Smooth muscle cell (in vitro differentiated cells): Measurements from ENCODE around the gene COMTD1. TPM values are rescaled to one million over a fixed set of nuclear protein-coding genes. Genes with fewer than 3 reads are reported as not detected.

Experiments used
- DNase-seq: peaks from one replicate; lab custom pipeline; 2025; ENCODE audit not compliant: unreplicated experiment; lab: John Stamatoyannopoulos, UW
- H2AFZ ChIP-seq: fragments of 200-600 bp; sonication (generic); 2 replicates; pipeline ENCODE4 v1.6.0; 2016; ENCODE audit warnings: antibody characterized with exemption, low read depth, mild to moderate bottlenecking
- H3F3A ChIP-seq: fragments of 200-600 bp; sonication (generic); 2 replicates; pipeline ENCODE4 v1.6.0; 2017; ENCODE audit warnings: antibody characterized with exemption, low read depth
- H3K27ac ChIP-seq: fragments of 200-600 bp; sonication (generic); 2 replicates; pipeline ENCODE4 v1.5.1; 2016; ENCODE audit warnings: low read depth, mild to moderate bottlenecking
- H3K27me3 ChIP-seq: fragments of 200-600 bp; sonication (generic); 2 replicates; pipeline ENCODE4 v1.6.1; 2016; ENCODE audit warnings: low read depth, mild to moderate bottlenecking
- H3K36me3 ChIP-seq: fragments of 200-600 bp; sonication (generic); 2 replicates; pipeline ENCODE4 v1.5.1; 2016; ENCODE audit warnings: low read depth
- H3K4me1 ChIP-seq: fragments of 200-600 bp; sonication (generic); 2 replicates; pipeline ENCODE4 v1.5.1; 2016; ENCODE audit warnings: low read depth
- H3K4me2 ChIP-seq: fragments of 200-600 bp; sonication (generic); 2 replicates; pipeline ENCODE4 v1.6.0; 2016; ENCODE audit warnings: mild to moderate bottlenecking
- H3K4me3 ChIP-seq: fragments of 200-600 bp; sonication (generic); 2 replicates; pipeline ENCODE4 v1.5.1; 2016; ENCODE audit warnings: mild to moderate bottlenecking
- H3K79me2 ChIP-seq: fragments of 200-600 bp; sonication (generic); 2 replicates; pipeline ENCODE4 v1.6.0; 2016; ENCODE audit warnings: low read depth, mild to moderate bottlenecking
- H3K9ac ChIP-seq: fragments of 200-600 bp; sonication (generic); 2 replicates; pipeline ENCODE4 v1.6.0; 2016; ENCODE audit warnings: low read depth
- H3K9me3 ChIP-seq: fragments of 200-600 bp; sonication (generic); replicated peaks from 2 replicates; pipeline ENCODE4 v1.5.1; 2016; ENCODE audit warnings: low read depth
- H4K20me1 ChIP-seq: fragments of 200-600 bp; sonication (generic); 2 replicates; pipeline ENCODE4 v1.6.0; 2016; ENCODE audit warnings: low read depth
- CTCF ChIP-seq: fragments of 200-600 bp; sonication (generic); IDR thresholded peaks from 2 replicates; pipeline ENCODE4 v1.5.1; 2017; ENCODE audit warnings: borderline replicate concordance, mild to moderate bottlenecking, antibody characterized with exemption; ENCODE audit not compliant: insufficient read depth, poor library complexity, severe bottlenecking
- WGBS: methylation state at CpG from one replicate; pipeline ENCODE4 v1.1.7; 2016; ENCODE audit warnings: low lambda C conversion rate; 5-methylcytosine and 5-hydroxymethylcytosine counted together
- polyA plus RNA-seq: library from polyadenylated mRNA; unstranded; fragments of >200 nt; fragmentation: Nextera tagmentation; extraction: Ambion mirVana; gene quantifications from 2 replicates; pipeline ENCODE4 v1.2.1, GENCODE V29; 2016
- total RNA-seq: library from RNA; depleted of rRNA; stranded (reverse); fragments of >200 nt; gene quantifications from 2 replicates; pipeline ENCODE4 v1.2.3, GENCODE V29; 2014

Gene COMTD1
- total and polyA plus RNA-seq, 2 experiments from 2014 or later, result 8.4 to 18.7 TPM

- DNase-seq, result peak; percentile 37
- H3K79me2 ChIP-seq, result peaks cover 41% of the 10 kb centered on the region
These were observed 5.1 kb downstream of the COMTD1 start for GRCh38 chr10:75230600-75231038.

DNA sequence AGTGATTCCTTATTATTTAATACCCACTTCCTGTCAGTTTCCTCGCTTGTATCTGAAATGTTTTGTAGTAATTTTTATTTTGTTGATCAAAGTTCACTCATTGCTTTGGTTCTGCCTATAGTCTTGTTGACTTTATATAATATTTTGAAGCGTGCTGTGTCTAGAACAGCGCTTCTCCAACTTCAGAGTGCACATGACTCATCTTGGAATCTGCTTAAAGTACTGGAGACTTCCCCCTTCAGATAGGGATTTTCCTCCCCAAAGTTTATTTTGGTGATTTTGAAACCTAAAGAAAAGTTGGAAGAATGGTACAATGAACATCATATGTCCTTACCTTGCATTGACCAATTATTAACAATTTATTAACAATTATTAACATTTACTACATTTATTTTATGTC, 5.8 kb downstream of the COMTD1 start:
- Histone ChIP-seq H3K4me3 (no peak overlapping the region), H3F3A (peaks cover 54% of the 10 kb centered on the region), H3K9me3 (no peaks in the 10 kb centered on the region), H3K27ac (peak overlapping the region; percentile 93), H3K4me1 (peaks cover 41% of the 10 kb centered on the region), H3K36me3 (no peaks in the 10 kb centered on the region), H3K4me2 (peak overlapping the region; percentile 23), H3K27me3 (no peaks in the 10 kb centered on the region), H3K9ac (no peak overlapping the region), H4K20me1 (peaks cover 73% of the 10 kb centered on the region), H2AFZ (no peak overlapping the region), H3K79me2 (peaks cover 47% of the 10 kb centered on the region)
- WGBS, result 39% methylated on average over 3 of the region's 3 CpGs
- no peak for DNase-seq
- TF ChIP-seq CTCF, result no peak

More at GRCh38 chr10:75230600-75231038, 5.1 kb downstream of the COMTD1 start:
- Histone ChIP-seq H3K27ac (peak overlapping the region; percentile 93), H3K9ac (no peak overlapping the region), H3K9me3 (no peaks in the 10 kb centered on the region), H2AFZ (no peak overlapping the region), H3K4me3 (no peak overlapping the region), H4K20me1 (peaks cover 66% of the 10 kb centered on the region), H3K36me3 (no peaks in the 10 kb centered on the region), H3F3A (peaks cover 50% of the 10 kb centered on the region), H3K27me3 (no peaks in the 10 kb centered on the region), H3K4me2 (peak overlapping the region; percentile 23), H3K4me1 (peaks cover 37% of the 10 kb centered on the region)
- peak; percentile 94 for TF ChIP-seq CTCF
- 40% methylated on average over 5 of the region's 5 CpGs for WGBS

- Histone ChIP-seq H3K4me1 (peaks cover 46% of the 10 kb centered on the region), H3K27ac (peak overlapping the region; percentile 93)
- WGBS, result 54% methylated on average over 4 of the region's 4 CpGs
These were observed 6.9 kb downstream of the COMTD1 start for GRCh38 chr10:75228834-75229233.

More at GRCh38 chr10:75228834-75229233, 6.9 kb downstream of the COMTD1 start:
- H3K79me2 ChIP-seq, result peaks cover 58% of the 10 kb centered on the region
- no peak for TF ChIP-seq CTCF
- peaks cover 62% of the 10 kb centered on the region for H3F3A ChIP-seq
- H3K36me3 ChIP-seq, result no peaks in the 10 kb centered on the region
- no peak overlapping the region for H2AFZ ChIP-seq
- H3K9me3 ChIP-seq, result no peaks in the 10 kb centered on the region
- no peaks in the 10 kb centered on the region for H3K27me3 ChIP-seq
- H3K4me2 ChIP-seq, result no peak overlapping the region
- no peak overlapping the region for H3K9ac ChIP-seq
- no peak overlapping the region for H3K4me3 ChIP-seq
- DNase-seq, result no peak
- H4K20me1 ChIP-seq, result peaks cover 84% of the 10 kb centered on the region
